ENCODE results near the gene FILIP1L.
A peak's percentile ranks its signal among the peaks of the same experiment; 100 is the strongest.

The FILIP1L gene

DNA sequence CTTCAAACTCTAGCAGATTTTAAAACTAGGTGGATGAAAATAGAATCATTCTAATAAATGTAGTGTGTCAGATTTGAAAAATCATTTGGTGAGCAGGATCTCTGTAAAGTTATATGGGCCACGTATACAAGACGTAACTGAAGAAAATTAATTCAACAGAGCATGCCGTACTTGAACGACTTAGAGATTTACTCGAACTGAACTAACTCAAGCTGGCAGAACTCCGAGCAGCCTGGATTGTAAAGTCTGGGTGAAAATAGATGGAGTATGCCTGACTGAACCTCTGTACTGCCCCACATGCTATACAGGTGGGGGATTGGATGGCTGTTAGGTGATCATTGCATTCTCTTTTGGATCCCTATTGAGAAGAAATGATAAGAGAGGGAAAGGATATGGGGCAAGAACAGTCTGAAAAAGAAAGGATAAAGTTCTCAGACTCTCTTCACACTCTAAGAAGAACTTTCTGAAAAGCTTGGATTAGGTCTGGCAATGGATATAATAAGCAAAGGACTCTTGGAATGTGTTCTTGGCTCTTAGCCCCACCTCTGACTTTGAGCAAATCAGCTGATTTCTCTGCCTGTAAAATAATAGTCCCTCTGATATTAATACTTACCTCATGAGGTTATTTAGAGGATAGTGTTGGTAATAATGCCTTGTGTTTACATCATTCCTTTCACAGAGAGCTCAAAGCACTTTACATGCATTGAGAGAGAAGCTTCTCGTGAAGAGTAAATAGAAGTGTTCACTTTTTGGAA, 147.5 kb downstream of the FILIP1L start:
- DNase-seq: no peak

- no peak for DNase-seq
Observed at GRCh38 chr3:99965681-99966408, 148.5 kb downstream of the FILIP1L start.

DNA sequence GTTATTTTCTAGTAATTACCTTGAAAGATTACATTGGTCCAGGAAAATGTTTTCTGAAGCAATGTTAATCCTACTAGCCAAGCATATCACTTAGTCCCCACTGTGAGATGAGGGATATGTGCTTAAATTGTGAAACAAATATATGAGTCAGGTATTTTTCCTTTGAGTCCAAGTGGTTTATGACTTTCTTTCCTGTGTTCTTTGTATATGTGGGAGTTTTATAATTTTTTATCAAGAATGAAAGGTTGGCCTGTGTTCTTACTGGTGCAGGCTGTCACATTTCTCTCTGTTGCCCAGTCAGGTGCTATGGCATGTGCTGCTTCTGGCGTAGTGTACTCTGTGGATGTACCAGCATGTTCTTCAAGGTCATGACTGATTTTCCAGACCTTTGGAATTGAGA, 149.2 kb downstream of the FILIP1L start:
- no peak for DNase-seq

GRCh38 chr3:99962703-99963102, 151.6 kb downstream of the FILIP1L start:
- DNase-seq: no peak

GRCh38 chr3:99961756-99962515, 152.4 kb downstream of the FILIP1L start:
- no peak for DNase-seq

DNA sequence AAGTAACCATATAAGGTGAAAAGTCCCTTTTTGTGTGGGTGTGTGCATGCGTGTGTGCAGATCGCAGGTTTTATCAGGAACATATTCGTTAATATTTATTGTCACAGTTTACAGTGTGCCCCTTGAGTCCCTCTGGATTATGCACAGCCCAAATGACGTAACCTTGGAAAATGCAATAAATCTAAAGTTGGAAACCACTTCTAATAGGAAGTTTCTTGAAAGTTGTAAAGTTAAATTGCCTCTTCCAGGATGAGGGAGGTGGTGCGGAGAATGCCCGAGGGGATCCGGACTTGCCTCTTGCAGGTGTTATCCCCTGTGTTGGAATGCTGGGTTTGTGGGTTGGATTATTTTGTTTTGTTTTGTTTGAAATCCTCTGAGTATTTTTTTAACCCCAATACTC, 153.4 kb downstream of the FILIP1L start:
- no peak for DNase-seq

DNA sequence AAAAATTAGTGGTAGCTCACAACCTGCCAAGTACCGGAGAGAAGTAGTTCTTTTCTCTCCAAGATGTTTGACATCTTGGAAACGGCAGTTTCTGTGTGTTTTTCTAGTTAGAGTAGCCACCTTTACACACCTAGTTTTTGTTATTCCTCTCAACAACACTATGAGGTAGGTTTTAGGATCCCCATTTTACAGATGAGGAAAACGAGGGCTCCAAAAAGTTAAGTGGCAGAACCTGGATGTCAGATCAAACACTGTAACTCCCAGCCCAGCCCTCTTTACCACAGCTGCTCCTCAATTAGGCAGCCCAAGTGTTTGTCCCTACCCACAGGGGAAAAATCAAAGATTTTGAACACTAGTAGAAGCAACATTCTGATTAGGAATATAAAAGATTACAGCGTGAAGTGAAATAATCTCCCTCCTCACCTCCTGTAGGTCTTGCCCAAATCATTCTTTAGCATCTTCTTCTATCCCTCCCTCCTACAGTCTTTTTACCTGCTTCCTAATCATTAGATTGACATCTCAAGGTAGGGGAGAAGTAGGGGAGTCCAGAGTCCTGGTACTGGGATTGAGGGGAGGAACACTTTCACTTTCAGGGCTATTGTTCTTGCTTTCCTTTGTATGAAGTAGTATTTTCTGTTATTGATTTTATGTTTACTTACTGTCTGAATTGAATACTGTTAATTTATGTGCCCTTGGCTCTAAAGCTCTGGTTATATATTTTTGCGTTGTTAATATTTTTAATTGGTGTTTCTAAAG, 154.0 kb downstream of the FILIP1L start:
- DNase-seq: no peak

DNA sequence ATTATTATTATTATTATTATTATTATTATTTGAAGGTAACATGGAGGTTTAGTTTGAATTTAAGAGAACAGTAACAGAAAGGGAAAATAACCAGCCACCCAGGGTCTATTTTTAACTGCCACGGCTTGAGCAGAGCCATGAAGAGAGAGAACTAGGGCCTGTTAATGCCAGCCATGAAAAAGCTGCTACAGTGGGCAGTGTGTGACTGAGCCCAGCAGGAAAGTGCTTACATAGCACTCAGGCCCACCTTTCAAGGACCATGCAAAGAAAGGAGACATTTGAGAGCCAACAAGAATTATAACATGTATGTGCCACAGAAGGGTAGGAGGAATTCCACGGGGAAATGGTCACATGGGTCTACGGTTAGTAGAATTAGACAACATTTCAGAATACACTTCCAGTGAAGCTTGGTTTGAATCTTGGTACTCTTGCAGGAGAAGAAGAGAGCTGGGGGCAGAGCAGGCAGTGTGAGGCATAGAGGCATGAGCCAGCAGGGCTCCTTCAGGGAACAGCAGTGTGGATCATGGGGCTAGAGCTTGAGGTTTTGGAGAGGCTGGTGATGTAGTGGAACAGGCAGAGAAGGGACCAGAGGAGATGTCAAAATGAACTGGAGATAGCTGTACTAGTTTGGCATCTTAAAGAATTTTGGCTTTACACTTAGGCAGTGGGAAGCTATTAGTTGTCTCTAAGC, 155.9 kb downstream of the FILIP1L start:
- DNase-seq: no peak

DNA sequence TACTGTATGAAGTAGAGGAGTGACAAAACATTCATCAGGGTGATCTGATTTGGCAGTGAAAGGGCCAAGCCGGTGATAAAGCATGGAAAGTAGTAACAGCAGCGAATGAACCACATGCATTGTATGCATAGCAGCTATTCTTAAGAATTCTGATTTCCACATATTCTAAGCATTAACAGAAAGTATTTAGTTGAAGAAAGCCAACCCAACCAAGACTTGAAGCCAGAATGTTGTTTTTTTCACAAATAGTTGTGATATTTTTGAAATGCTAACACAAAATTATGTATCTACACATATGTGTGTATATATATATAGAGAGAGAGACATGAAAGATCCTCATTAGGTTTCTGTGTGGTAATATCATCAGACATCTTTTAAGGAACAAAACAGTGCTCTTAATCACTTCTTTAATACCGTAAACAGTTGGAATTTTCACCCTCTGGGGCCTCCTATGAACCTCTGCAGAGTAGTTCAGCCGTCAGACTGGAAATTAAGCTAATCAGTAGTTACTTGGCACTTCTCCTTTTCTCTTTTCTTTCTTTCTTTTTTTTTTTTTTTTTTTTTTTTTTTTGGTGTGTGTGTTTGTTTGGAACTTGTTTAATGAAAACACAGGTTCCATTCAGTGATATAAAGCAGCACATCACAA, 157.0 kb downstream of the FILIP1L start:
- no peak for DNase-seq

DNA sequence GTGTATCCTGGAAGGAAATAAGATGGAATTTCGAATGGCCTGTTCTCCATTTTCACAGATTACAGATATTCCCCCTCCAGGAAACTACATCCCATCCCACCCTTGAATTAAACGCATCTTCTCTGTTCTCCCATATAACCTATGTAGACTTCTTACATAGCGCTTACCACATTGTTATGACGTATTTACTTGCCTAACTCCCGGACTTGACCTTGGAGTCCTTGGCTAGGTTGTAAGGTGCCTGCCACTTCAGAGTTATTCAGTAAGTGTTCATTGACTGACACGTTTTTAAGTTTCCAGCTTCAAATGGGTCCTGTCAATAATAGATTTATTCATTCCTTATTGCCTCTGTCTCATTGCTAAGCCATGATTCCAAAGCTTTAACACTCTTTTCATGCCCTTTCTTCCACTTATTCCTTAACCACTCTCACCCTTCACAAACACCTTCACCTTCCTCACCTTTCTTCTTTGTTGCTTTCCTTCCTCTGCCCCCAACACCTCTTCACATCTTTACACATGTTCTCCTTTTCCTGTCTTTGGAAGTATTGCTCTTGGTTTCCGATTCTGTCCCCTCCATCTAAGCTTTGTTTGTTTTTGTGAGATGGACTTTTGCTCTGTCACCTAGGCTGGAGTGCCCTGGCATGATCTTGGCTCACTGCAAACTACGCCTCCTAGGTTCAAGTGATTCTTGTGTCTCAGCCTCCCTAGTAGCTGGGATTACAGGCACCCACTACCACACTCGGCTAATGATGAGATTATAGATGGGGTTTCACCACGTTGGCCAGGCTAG, 158.3 kb downstream of the FILIP1L start:
- DNase-seq: no peak

DNA sequence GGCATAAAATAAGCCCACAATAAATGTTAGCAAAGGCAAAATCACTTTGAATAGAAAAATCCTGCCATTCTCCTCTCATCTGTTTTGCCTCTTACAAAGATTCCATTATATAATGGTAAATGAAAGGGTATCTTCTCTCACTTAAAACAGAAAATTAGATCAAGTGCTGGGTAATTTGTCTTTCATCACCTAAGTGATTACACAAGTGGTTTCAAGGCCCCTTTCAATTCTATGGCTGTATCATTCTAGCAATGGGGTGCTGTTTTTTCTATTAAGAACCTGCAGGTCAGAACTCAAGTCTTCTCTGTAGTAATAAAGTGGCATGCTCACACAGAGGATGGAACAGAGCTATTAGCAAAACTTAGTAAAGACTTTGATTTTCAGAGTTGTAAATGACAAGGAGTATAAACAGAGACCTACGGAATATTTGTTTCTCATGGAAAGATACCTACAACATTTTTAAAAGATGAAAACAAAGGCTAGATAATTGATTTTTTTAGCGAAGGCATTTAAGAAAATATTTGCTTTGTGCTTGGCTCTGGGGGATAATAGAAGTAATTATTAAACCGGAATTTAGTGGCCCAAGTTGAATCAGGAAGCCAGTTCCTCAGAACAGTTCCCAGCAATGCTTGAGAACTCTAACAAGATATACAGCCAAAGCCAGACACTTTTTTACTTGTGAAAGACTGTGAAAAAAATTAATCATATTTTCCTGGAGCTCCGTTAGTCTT, 159.2 kb downstream of the FILIP1L start:
- no peak for DNase-seq

DNA sequence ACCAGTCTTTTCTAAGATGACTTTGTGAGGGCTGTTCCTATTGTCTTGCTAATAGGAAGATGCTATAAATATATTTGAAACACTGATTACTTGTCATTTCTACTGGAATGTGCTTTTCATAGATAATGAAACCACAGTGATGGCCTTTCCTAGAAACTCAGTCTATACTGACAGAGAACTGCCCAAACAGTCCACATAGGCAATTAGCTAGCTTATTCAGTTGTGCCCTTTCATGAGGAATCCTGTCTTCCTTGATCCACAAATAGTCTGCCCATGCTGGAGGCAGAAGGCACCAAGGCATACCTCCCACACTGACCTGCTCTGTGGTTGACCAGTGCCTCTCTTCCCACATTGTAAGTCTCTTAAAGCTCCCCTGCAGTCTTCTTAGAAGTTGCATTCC, 160.7 kb downstream of the FILIP1L start:
- no peak for DNase-seq

DNA sequence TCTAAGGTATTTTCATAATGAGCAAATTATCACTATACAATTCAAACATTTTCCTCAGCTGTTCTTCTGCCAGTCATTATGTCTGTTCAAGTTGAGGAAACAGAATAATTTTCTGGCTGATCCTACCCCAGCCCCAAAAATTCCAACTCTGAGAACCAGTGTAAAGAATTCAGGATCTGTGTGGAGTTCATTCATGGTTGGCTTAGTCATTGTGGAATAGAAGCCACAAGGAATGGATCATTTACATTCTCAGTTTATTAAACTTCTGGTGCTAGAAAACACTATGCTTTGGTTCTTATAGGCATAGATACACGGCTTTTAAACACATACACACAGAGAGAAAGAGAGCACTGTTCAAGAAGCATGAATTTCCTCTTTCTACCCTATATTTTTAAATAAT, 162.0 kb downstream of the FILIP1L start:
- DNase-seq: no peak

DNA sequence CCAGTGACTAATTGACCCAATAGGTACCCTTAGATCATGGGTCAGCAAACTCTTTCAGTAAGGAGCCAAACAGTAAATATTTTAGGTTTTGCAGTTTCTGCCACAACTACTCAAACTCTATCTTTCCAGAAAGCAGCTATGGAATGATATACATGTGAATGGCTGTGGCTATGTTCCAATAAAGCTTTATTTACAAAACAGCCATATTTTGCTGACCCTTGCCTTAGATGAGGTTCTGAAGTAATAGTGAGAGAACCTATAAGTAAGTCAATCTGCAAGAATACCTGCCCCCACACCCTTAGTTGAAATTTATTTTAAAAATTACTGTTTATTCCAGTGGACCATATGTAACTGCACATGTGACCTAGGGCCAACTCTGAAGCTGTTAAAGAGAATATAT, 162.6 kb downstream of the FILIP1L start:
- no peak for DNase-seq

DNA sequence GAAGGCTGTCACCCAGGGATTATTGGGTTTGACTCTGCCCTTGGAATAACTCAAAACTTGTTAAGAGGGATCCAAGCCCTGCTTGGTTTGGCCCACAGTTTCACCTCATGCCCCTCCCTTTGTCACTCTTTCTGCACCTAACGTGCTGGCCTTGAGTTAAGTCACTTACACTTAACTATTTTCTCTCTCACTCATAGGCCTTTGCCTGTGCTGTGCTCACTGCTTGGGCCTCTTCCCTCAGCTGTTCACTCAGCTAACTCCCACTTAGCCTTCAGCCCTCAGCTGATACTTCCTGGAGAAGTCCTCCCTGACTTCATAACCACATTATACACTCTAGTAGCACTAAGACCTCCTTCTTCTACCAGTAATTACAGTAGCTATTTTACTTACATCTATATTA, 163.4 kb downstream of the FILIP1L start:
- no peak for DNase-seq

- DNase-seq: no peak
Observed at GRCh38 chr3:99949956-99950670, 164.2 kb downstream of the FILIP1L start.

DNA sequence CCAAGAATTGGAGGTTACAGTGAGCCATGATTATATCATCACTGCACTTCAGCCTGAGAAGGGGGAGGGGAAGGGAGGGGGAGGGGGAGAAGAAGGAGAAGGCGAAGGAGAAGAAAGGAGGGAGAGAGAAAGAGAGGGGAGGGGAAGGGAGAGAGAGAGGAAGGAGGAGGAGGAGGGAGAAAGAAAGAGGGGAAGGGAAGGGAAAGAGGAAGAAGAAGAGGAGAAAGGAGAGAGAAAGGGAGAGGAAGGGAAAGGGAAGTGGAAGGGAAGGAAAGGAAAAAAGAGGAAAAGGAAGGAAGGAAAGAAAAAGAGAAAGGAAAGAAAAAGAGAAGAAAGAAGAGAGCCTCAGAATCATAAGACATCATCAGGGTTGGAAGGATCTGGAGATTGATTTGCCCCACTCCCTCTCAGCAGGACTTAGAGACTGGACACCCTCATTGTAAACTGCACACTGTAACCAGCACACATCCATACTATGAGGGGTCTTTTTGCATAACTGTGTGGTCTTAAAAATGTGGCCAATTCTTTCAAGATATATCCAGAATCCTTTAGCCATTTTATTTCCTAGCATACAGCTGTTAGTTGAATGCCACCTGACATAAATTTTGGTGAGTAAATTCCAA, 165.7 kb downstream of the FILIP1L start:
- no peak for DNase-seq

GRCh38 chr3:99947356-99947755, 166.9 kb downstream of the FILIP1L start:
- DNase-seq: no peak

- peak; percentile 70 for DNase-seq
Observed at GRCh38 chr3:99945328-99945995, 168.8 kb downstream of the FILIP1L start.

Data from NCI-H1092 (cell line).